Right lobe of liver (tissue), 6 donors: ENCODE results near the gene SEMA3C. TPM values are rescaled to one million over a fixed set of nuclear protein-coding genes. Genes with fewer than 3 reads are reported as not detected.

Source experiments
- ATAC-seq, 4 donors: fragments of 200-7000 bp; cut with Tn5 transposase; one replicate each; pipeline ENCODE4 v1.9.1; 2020; ENCODE audit warnings: mild to moderate bottlenecking in 4 of 4, moderate library complexity in 4 of 4
- DNase-seq, 3 donors: peaks; one replicate each; pipeline ENCODE4 v3.0.0-alpha.2; 2020
- H3K27ac ChIP-seq, 3 donors: fragments of 200-600 bp; one replicate each; pipeline ENCODE4 v1.8.0; 2022
- H3K27me3 ChIP-seq, 2 donors: fragments of 200-600 bp; one replicate each; pipeline ENCODE4 v1.8.0; 2022
- H3K36me3 ChIP-seq, 4 donors: fragments of 200-600 bp; sonication (generic) in 1 of 4; one replicate each; pipeline versions ENCODE4 v1.5.1 to v1.8.0; 2017 to 2022; ENCODE audit warnings: control low read depth in 1 of 4
- H3K4me1 ChIP-seq, 4 donors: fragments of 200-600 bp; sonication (generic) in 1 of 4; one replicate each; pipeline versions ENCODE4 v1.5.1 to v1.8.0; 2017 to 2022; ENCODE audit warnings: control low read depth in 1 of 4
- H3K4me3 ChIP-seq, 3 donors: fragments of 200-600 bp; one replicate each; pipeline ENCODE4 v1.8.0; 2022
- H3K9me3 ChIP-seq, 4 donors: fragments of 200-600 bp; sonication (generic) in 1 of 4; one replicate each; pipeline versions ENCODE4 v1.5.1 to v1.8.0; 2017 to 2022; ENCODE audit warnings: control low read depth in 1 of 4
- POLR2A ChIP-seq: fragments of 450-650 bp; IDR thresholded peaks from one replicate; pipeline ENCODE4 v1.6.1; 2017; ENCODE audit warnings: antibody characterized with exemption, mild to moderate bottlenecking
- WGBS: methylation state at CpG from one replicate; pipeline ENCODE4 v1.1.6; 2018; ENCODE audit warnings: low coverage, low lambda C conversion rate; ENCODE audit not compliant: insufficient coverage; ENCODE audit errors: missing lambda C conversion rate; 5-methylcytosine and 5-hydroxymethylcytosine counted together
- intact Hi-C, 2 donors: fragments of 100-400 bp; cut with DNase I; formaldehyde crosslinking; loops; one replicate each; pipeline versions ENCODE4 v1.11.2 to v1.14.1; 2022
- total RNA-seq, 6 experiments: library from RNA; depleted of rRNA in 2 of 6; stranded (reverse); fragments of >200 nt in 2 of 6; fragmentation: NEBNext Ultra II Directional in 3 of 6; extraction: Animal tissue kit (Norgen Biotek cat#: 25700) in 3 of 6; gene quantifications; one replicate each; pipeline versions ENCODE4 v1.1.0 to v1.2.4, GENCODE V29; 2016 to 2023
- TF ChIP-seq, protein P1 (sequence below), 4 donors: fragments of 200-600 bp in 3 of 4; fragments of 450-650 bp in 1 of 4; IDR thresholded peaks; one replicate each; pipeline versions ENCODE4 v1.5.1 to v1.8.0; 2016 to 2022; ENCODE audit warnings: antibody characterized with exemption in 4 of 4, mild to moderate bottlenecking in 2 of 4
- donor health status: DM: no; HTN: yes; CAD: no.
- donor health status: DM: no; HTN: no; CAD: no.
- donor health status: DM: no; HTN: no; CAD: no.
- donor health status: DM: no; HTN: yes; CAD: no.
- donor health status: DM: no; HTN: yes; CAD: no.

SEMA3C gene
- total RNA-seq, 6 experiments from 2014 or later, result 0.23 to 1.3 (median 0.53) TPM

DNA sequence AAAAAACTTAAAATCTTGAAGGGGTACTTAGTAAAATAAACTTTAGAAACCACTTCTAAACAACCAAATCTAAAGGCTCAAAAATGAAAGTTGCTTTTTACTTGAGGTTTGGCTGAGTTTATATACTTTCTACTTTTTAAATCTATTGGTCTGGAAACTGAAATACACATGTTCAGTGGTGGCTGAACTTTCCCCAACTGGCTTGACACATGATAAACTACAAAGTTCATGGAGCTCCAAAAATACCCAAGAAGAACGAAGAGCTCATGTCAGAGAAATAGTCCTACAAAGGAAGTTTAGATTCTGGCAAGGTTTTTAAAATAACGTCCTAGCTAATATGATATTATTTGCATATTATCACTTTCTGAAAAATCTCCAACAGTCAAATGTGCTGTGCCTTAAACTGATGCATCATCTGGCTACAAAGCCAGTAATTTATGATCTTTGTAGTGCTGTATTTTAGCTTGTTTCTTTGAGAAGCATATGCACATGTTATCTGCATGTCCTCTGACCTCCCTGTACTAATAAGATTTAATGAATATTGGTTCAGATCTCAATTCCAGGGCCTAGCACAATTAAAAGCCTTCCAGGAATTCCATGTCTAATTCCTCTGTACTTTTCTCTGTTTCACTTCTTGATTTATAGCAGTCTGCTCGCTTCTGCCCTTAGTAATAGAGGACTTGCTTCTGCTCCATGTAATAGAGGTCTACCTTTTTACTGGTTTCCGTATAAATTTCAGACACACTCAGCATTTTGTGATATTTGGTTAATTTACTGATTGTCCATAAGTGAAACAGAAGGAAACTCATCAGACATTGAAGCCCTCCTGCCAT lies 28.2 kb downstream of the SEMA3C start:
- Histone ChIP-seq H3K9me3 (no peaks in the 10 kb centered on the region), H3K36me3 (no peaks in the 10 kb centered on the region), H3K27ac (no peak overlapping the region), H3K4me3 (no peak overlapping the region), H3K27me3 (no peaks in the 10 kb centered on the region), H3K4me1 (no peaks in the 10 kb centered on the region)
- intact Hi-C loops, result no loop called here
- WGBS, result 22% methylated on average over 4 of the region's 4 CpGs
- DNase-seq, result no peak
- ATAC-seq, result no peak
- TF ChIP-seq, protein P1, sequence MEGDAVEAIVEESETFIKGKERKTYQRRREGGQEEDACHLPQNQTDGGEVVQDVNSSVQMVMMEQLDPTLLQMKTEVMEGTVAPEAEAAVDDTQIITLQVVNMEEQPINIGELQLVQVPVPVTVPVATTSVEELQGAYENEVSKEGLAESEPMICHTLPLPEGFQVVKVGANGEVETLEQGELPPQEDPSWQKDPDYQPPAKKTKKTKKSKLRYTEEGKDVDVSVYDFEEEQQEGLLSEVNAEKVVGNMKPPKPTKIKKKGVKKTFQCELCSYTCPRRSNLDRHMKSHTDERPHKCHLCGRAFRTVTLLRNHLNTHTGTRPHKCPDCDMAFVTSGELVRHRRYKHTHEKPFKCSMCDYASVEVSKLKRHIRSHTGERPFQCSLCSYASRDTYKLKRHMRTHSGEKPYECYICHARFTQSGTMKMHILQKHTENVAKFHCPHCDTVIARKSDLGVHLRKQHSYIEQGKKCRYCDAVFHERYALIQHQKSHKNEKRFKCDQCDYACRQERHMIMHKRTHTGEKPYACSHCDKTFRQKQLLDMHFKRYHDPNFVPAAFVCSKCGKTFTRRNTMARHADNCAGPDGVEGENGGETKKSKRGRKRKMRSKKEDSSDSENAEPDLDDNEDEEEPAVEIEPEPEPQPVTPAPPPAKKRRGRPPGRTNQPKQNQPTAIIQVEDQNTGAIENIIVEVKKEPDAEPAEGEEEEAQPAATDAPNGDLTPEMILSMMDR (IDR thresholded peaks at IDR 0.05), result no peak
- TF ChIP-seq POLR2A, result no peak

DNA sequence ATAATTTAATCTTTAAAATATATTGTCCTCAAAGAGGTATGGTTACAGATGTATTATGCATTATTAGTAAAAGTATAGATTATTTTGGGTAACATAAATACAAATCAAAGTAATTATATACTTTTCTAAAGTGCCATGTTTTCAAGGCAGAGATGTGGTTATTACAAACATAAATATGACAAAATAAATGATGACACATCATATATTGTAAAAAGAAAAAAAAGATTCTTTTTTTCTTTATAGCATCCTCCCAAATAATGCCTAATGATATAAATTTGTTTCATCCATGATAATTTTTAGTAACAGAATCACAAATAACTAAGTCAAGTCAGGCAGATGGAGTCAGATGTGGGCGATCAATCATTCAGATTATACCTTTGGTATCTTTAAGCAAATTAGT lies 29.3 kb downstream of the SEMA3C start:
- H3K4me3 ChIP-seq, result no peak overlapping the region
- H3K9me3 ChIP-seq, result no peaks in the 10 kb centered on the region
- DNase-seq (no peak), ATAC-seq (no peak)
- H3K27ac ChIP-seq, result no peak overlapping the region
- 75% methylated on average over 1 of the region's 1 CpG for WGBS
- H3K4me1 ChIP-seq, result no peaks in the 10 kb centered on the region
- intact Hi-C loops, result no loop called here
- TF ChIP-seq POLR2A, result no peak
- TF ChIP-seq, protein P1 (IDR thresholded peaks at IDR 0.05), result no peak
- H3K36me3 ChIP-seq, result no peaks in the 10 kb centered on the region
- H3K27me3 ChIP-seq, result no peaks in the 10 kb centered on the region

DNA sequence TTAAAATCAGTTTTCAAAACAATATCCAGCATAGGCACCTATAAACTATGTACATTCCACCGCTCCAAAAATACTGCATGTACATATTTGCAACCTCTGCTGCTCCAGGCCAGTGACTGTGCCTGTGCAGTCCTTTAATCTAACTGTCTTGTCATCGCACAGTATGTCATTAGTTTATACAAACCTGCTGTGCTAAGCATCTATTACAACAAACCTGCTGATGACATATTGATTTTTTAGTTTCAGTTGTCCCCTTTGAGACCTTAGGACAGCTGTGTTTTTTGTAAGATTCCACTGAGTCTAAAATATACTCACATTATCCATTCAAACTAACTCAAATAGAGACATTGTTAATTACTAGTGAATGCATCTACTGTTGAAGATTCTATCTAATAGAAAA lies 33.1 kb downstream of the SEMA3C start:
- no peaks in the 10 kb centered on the region for H3K4me1 ChIP-seq
- ATAC-seq (no peak), DNase-seq (no peak)
- H3K9me3 ChIP-seq, result no peaks in the 10 kb centered on the region
- H3K36me3 ChIP-seq, result no peaks in the 10 kb centered on the region
- no peak for TF ChIP-seq POLR2A
- TF ChIP-seq, protein P1 (IDR thresholded peaks at IDR 0.05), result no peak
- H3K27ac ChIP-seq, result no peak overlapping the region
- intact Hi-C loops, result no loop called here
- WGBS, result 61% methylated on average over 2 of the region's 2 CpGs
- H3K4me3 ChIP-seq, result no peak overlapping the region
- H3K27me3 ChIP-seq, result no peaks in the 10 kb centered on the region

- no peaks in the 10 kb centered on the region for H3K27me3 ChIP-seq
- no peak for ATAC-seq
- WGBS, result 37% methylated on average over 6 of the region's 6 CpGs
- peak overlapping the region in 1 of 3 donors; percentile 18 for H3K27ac ChIP-seq
- H3K9me3 ChIP-seq, result no peaks in the 10 kb centered on the region
- intact Hi-C loops, result no loop called here
- no peak overlapping the region for H3K4me3 ChIP-seq
- no peaks in the 10 kb centered on the region for H3K4me1 ChIP-seq
- no peak for DNase-seq
- H3K36me3 ChIP-seq, result no peaks in the 10 kb centered on the region
- TF ChIP-seq POLR2A, result no peak
- TF ChIP-seq, protein P1 (IDR thresholded peaks at IDR 0.05), result no peak
Observed at GRCh38 chr7:80884511-80885195, 34.2 kb downstream of the SEMA3C start.
